HG03060 (cell line): ENCODE data around the gene GNPAT.
"Not testable (repeated sequence)": the region's sequence is repeated elsewhere in the genome, so short reads cannot be mapped to it uniquely, and the experiment has no call there.

Source experiments
- ATAC-seq: cut with Tn5 transposase; IDR thresholded peaks from one replicate; pipeline ENCODE4 v1.9.1; 2021; ENCODE audit warnings: low read depth, moderate number of reproducible peaks; ENCODE audit not compliant: unreplicated experiment

Gene GNPAT

DNA sequence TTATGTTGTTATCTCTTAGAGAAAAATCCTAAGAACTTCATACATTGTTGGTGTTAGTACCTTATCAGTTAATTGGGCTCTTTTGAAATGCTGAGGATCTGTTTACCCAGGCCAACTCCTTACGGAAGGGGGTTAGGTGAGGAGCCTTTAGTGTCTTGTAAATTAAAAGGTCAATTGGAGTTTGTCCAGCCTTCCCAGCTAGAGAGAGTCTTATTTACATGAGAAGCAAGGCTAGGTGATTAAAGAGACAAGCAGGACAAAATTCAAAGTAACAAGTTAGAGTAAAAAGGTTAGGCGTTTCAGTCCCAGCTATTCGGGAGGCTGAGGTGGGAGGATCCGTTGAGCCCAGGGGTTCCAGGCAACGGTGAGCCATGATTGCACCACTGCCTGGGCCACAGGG lies 28.7 kb upstream of the GNPAT start:
- ATAC-seq: not testable (repeated sequence)

GRCh38 chr1:231213831-231214573 lies 27.0 kb upstream of the GNPAT start:
- ATAC-seq: no peak

DNA sequence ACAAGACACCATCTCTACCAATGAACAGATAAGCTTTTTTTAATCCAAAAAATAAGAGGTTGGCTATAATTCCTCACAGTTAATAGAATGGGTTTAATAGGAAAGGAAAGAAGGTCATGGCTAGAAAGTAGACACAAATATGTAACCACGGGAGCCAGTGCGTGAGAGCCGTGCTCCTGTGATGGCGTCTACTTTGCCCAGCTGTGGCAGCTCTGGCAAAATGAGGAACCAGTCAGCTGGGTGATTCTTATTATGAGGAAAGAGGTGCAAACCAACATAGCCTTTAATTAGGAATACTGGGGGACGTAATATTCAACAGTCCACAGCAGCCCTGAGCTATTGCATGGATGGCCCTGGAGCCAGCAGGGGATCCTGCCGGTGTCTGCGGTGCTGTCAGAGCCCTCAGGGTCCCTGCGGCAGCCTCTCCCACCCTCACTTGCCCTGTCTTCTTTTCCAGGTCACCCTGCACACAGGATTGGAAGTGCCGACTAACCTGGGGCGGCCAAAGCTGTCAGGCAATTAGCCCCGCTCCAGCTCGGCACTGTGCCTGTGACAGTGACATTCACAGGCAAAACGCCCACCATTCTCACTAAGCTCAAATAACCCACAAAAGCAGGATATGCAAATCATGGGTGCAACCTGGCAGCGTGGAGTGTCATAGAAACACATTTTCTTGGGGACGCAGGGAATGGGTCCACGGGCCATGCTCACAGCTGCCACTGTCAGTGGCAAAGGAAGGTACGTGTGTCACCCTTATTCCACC lies 25.9 kb upstream of the GNPAT start:
- ATAC-seq: no peak

DNA sequence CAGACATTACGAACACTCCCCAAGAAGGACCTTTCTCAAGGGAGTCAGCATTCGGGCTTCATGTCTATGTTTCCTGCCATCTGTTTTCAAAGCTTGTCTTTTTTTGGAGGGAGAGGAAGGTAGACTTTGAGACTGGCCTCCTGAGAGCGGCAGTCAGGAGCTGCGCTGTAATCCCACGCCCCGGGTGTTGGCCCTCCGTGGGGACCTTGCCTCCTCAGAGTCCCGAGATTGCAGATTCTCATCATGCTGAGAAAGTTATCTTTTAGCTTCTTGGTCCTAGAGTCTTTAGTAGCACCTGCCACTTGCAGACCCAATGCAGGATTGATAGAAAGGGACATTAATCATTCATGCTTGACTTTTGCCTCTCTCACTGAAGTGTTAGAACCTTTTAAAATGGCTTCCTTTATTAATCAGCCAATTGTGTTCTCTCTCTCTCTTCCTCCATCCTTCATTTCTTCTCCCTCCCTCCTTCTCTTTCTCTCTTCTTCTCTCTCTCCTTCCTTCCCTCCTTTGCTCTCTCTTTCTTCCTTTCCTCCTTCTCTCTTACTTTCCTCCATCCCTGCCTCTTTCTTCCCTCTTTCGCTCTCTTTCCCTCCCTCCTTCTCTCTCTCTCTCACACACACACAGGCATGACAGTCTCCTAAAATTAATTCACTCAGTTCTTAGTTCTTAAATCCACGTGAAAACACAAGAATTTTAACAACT lies 25.2 kb upstream of the GNPAT start:
- no peak for ATAC-seq

DNA sequence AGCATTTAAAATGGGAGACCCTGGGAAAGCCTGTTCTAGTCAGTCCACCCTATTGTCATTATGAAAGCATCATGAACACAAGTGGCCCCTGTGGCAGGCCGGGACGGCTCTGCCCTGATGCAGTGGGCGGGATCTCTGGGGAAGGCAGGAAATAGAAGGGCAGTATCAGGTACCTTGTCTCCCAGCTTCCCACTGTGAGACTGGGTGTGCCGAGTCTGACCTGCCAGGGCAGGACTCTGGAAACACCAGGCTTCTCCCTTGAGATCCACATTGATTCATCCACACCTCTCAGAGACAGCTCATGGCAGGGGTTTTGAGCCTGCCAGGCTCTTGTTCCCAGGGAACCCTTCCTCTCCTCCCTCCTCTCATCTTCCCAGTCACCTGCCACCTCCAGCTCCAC lies 24.5 kb upstream of the GNPAT start:
- ATAC-seq: no peak

DNA sequence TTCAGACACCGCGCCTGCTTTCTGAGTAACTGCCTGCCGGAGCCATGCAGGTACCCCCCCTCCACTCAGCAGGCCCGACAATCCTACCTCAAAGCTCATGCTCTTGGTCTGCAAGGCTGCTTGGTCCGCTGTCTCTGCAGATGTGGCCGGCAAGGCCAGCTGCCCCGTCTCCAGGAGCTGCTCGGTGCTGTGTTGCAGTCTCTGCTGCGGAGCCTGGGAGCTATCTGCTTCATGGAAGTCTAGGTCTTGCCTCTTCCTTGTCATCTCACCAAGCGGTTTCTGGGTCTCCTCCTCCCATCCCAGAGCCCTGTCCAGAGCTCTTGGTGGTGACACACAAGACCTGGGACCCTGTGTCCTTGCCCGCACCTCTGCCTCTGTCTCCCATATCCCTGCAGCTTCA lies 24.0 kb upstream of the GNPAT start:
- ATAC-seq: no peak

GRCh38 chr1:231218078-231218477 lies 22.9 kb upstream of the GNPAT start:
- no peak for ATAC-seq

GRCh38 chr1:231219422-231220401 lies 21.3 kb upstream of the GNPAT start:
- no peak for ATAC-seq

DNA sequence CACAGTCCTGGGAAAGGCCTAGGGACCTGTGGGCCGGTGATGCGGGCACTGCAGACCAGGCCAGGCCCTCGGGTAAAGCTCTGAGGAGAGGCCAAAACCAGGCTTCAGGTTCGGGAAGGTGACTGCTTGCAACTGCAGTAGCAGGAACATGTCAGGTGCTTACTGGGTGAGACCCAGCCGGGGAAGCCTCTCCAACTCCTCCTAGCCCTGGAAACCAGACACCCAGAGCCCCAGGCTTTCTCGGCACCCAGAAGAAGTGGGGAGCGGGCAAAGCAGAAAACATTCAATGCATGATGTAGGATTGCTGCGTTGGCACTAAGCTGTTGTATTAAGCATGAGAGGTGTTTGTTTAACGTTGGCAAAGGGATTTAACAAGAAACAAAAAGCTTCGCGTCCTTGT lies 20.2 kb upstream of the GNPAT start:
- ATAC-seq: no peak

- ATAC-seq: no peak
Measured at GRCh38 chr1:231226156-231226555, 14.9 kb upstream of the GNPAT start.

DNA sequence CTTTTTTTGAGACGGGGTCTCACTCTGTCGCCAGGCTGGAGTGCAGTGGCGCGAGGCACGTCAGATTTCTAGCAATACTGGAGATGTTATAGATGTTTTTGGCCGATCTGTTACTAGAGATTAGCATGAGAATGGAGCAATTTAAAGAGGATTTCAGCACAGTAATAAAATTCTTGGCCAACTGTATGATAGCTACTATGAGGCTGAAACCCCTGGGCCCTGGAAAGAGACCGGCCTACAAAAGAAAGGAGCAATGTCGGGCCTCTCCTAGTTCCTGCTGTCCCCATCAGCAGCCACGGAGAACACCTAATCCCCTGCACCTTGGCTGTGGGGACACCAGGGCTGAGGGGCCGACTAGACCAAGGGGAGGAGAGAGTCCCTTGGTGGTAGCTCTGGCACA lies 9.5 kb upstream of the GNPAT start:
- ATAC-seq: no peak

- ATAC-seq: no peak
Measured at GRCh38 chr1:231232870-231233734, 7.9 kb upstream of the GNPAT start.

- no peak for ATAC-seq
Measured at GRCh38 chr1:231233735-231234417, 7.1 kb upstream of the GNPAT start.

DNA sequence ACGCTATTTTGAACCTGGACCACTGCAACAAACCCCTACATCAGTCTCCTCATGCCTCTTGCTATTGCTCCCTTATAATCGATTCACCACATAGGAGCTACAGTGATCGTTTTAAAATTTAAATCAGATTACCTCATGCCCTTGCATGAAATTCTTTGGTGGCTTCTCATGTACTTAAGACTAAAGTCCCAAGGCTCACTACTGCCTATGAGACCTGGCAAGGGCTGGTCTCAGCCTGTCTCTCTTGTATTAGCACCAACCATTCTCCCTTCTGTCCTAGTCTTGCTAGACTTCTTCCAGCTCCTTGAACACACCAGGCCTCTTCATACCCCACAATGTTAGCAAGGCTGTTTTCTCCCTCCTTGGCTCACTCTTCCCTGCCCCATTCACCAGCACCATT lies 6.5 kb upstream of the GNPAT start:
- no peak for ATAC-seq

DNA sequence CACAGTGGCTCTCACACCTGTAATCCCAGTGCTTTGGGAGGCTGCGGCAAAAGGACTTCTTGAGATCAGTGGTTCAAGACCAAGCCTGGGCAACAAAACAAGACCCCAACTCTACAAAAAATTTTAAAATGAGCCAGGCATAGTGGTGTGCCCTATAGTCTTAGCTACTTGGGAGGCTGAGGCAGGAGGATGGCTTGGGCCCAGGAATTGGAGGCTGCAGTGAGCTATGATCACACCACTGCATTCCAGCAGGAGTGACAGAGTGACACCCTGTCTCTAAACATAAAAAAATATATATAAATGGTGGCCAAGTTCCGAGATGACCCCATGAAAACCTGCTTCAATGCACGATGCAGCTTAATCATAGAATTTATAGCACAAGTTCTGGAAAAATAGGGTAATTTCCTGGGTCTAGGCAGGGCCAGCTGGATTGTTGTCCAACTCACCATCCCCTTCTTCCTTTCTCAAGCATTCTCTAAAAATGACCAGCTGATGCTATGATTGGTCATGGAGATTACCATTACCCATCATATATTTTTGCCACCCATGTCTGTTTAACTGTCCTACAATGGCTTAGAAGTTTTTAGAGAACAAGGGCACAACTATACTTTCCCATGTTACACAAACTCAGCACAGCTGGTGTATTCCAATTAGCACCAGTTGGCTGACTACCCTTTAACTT lies 5.3 kb upstream of the GNPAT start:
- no peak for ATAC-seq

DNA sequence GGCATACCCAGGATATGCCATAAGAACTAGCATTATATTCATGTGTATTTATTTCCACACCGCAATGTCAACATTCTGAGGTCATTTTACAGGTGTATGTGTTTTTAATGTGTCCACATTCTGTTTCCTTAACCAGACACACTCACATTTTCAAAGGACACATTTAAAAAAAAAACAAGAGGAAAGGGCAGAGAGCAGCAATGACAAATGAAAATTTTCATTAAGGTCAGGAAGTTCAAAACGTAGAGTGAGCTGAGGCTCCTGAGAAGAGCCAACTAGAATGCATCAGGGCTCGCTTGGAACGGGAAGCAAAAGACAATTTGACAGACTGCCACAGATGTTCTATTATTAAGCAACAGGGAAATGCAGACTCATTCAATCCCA lies 4.8 kb upstream of the GNPAT start:
- no peak for ATAC-seq

- no peak for ATAC-seq
Measured at GRCh38 chr1:231236938-231237337, 4.1 kb upstream of the GNPAT start.

DNA sequence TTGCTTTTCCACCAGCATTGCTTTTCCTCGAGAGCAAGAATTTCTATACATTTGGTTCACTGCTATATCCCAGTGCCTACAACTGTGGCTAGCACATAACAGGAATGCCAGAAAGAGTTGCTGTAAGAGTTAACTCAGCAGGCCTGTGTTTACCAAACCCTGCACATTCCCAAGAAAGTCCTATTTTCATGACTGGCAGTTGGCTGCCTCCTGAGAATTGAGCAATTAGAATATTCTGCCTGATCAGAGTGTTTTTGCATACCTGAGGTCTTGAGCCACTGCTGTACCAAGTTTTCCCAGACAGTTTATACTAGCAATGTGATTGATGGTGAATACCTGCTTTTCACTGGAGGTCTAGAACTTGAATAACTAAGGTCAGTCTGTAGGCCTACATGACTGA lies 2.7 kb upstream of the GNPAT start:
- ATAC-seq: no peak
